RPMI8226 (cell line): ENCODE results near the gene PPIL4.
"Not testable (repeated sequence)": the region's sequence is repeated elsewhere in the genome, so short reads cannot be mapped to it uniquely, and the experiment has no call there.

Experiments
- DNase-seq: peaks from one replicate; pipeline ENCODE4 v3.0.0-alpha.2; 2015

PPIL4 gene

DNA sequence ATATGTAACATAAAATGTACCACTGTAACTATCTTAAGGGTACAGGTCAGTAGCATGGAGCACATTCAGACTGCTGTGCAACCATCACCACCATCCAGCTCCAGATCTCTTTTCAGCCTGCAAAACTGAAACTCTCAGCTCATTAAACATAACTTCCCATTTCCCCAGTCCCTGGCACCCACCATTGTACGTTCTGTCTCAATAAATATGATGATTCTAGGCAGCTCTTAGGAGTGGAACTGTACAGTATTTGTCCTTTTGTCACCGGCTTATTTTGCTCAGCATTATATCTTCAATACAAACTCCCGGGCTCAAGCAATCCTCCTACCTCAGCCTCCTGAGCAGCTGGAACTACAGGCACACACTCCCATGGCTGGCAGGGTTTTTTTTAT lies 62.5 kb downstream of the PPIL4 start:
- DNase-seq: peak; percentile 43

DNA sequence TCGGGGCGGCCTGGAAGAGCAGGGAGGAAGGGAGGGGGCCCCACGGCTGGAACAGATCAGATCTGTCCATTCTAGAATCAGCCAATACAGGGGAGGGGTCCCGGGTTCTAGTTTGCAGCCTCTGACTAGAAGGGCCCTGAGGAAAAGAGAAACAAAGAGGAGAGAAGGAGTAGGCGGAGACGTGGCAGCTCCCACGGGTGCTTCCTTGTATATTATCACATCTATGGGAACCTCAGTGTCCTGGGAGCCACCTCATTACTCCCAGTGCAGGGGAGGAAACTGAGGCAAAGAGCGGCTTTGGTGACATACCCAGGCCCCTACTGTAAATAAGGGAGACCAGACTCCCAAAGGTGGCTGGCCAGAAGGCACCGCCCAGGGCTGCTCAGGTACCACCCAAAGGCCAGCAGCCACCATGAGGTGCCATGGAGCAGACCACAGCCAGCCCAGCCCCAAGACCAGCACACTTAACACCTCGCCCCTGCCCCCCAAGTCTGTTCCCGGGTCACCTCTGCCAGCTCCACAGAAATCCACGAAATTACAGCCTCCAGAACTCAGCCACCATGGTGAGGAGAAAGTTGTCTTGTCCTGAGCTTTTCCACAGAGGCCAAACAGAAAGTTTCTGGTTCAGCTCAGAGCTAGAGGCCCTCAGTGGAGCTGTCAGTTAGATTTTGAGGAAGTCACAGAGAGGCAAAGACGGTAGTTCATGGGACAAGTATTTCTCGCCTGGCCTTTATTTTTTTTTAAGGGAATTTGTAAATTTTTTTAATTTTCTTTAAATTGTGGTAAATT lies 63.1 kb downstream of the PPIL4 start:
- peak; percentile 20 for DNase-seq

DNA sequence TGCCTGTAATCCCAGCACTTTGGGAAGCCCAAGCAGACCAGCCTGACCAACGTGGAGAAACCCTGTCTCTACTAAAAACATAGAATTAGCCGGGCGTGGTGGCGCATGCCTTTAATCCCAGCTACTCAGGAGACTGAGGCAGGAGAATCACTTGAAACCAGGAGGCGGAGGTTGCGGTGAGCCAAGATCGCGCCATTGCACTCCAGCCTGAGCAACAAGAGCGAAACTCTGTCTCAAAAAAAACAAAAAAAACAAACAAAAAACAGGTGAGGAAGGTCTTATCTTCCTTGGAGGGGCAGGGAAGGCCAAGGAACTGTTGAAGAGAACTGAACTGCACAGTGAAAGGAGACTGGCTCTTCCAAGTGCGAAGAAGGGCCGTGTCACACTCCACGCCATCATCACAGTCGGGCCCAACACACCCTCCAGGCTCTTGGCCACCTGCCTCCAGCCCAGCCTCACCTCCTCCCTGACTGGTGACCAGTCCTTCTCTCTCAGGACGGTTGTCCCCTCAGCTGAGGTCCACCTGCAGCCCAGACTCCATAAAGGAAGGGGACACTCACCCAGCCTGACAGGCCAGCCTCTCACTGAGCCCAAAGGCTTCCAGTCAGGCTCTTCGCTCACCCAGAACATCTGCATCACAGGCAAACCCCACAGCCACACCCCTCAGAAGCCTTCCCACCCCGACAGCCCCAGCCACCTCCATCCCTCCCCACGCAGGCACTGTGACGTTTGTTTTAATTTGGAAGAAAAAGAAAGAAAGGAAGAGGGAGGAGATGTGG lies 65.2 kb downstream of the PPIL4 start:
- no peak for DNase-seq

DNA sequence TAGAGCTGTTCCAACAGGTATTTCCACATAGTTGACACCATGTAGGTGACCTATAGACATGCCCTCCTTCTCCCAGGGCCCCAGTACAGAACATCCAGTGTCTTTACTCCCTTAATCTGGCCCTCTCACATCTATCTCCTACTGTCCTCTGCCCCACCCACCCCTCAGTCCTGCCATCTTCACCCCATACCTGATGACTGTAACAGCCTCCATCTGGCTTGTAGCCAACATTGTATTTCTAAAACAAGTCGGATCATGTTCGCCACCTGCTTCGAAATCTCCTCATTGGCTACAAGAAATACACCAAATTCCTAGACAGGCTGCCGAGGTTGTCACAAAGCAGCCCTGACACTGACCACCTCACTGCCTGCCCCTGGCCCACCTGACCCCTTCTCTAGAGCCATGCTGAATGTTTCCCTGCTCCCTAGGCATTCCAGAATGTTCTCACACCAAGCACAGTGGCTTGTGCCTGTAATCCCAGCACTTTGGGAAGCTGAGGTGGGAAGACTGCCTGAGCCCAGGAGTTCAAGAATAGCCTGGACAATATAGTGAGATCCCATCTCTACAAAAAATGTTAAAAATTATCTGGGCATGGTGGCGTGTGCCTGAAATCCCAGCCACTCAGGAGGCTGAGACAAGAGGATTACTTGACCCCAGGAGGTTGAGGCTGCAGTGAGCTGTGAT lies 67.1 kb downstream of the PPIL4 start:
- no peak for DNase-seq

DNA sequence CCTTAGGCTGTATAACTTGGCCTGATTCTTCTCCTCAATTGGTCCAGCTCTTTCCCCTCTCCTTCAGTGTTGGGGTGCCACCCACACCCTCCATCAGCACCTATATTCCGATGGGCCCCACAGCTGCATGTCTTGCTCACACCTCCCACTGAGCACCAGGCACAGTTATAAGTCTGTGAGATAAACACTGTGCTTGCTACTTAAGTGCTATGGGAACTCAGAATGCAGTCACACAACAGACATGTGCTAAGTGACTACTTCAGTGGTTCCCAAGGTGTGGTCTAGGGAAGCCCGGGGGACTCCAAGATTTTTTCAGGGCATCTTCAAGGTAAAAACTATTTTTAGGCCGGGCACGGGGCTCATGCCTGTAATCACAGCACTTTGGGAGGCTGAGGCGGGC lies 68.3 kb downstream of the PPIL4 start:
- no peak for DNase-seq

DNA sequence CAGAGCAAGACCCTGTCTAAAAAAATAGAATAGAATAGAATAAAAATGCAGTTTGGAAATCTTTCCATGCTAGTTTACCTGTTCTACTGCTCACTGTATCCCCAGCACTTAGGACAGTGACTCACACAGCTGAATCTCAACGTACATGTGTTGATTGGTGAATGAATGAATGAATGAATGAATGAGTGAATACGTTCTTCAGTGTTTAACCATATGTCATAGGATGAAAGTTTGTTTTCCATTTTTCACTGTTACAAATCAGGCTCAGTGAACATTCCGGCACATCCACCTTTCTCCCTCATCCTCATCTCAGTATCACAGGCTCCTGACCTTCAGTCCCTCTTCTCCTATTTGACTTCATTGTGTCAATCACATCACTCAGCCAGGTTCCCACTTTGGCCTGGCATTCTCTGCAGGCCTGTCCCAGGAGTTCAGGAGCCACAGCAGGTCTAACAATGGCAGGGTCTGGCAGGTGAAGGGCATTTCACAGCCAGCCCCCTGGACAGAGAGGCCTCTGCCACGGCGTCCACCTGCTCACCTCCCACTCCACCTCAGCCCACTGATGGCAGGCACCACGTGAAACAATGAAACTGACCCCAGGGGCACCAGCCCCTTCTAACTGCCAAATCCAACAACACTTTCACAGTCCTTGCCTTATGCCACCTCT lies 68.9 kb downstream of the PPIL4 start:
- no peak for DNase-seq

DNA sequence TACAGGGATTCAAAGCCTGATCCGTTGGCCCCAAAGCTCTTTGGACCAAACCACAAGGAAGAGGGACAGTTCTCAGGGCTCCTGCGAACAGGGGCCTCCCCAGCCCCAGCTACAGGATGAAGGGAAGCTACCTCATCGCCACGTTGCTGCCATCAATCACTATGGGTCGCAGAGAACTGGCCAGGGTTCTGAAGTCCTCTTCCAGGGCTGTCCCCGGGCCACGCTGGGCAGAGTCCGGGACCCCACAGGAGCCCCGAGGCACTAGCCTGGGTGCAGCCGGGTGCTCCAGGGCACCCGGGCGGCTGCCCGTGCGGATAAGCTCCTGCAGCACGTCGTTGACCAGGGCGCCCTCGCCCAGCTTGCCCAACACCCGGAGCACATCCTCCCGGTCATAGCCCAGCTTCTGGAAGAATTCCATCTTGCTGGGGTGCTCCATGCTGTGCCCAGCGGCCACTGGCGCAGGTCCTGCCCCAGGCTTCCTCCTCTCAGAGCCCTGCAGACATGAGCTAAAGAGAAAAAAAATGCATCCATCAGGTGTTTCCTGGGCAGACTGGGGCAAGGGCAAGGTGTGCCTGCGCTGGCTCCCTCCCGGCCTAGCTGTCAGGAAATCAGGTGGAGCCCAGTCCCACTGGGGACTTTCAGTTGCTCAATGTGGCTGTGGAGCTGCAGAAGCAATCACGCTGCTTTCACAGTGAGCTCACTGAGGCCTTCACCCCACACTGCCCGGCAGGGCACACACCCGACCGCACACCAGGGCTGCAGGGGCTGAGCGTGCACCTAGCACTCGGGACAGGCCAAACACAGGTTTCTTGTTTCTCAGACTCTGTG lies 71.5 kb downstream of the PPIL4 start:
- peak; percentile 42 for DNase-seq

DNA sequence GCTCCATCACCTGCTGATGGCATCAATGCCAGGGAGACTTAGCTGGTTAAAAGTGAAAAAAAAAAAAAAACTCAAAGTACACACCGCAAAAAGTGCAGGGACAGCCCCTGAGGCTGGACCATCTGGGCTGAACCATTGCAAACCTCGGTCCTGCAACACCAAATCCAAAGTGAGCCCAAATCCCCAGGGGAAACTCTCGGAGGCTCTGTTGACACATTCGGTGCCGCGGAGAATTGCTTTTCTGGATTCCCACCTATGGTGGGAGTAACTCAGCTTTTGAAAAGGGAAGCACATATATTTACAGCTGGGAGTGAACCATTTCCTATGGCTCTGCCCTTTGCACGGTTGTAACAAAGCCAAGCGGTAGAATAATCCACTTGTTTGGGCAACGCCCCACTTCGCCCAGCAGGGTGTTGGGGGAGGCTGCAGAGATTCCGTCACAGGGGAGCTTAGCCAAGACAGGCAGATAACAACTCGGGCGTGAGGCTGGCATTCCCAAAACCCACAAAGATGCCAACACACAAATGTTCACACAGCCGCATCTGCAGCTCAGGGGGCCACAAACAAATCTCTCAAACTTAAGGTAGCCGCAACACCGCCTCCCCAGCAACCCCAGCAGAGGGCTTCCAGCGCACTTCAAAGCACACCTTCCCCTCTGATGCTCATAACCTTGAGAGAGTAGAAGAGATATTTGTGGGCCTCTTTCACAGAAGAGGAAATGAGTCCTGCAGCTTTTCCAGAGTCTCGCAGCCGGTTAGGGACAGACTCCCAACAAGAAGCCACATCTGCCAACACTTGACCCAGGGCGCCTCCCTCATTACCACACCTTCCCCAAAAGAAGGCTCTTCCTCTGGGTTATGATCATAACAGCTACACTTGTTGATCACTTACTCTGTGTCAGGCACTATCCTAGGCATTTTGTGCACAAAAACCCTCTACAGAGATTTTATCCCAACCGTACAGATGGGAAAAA lies 72.5 kb downstream of the PPIL4 start:
- DNase-seq: no peak

DNA sequence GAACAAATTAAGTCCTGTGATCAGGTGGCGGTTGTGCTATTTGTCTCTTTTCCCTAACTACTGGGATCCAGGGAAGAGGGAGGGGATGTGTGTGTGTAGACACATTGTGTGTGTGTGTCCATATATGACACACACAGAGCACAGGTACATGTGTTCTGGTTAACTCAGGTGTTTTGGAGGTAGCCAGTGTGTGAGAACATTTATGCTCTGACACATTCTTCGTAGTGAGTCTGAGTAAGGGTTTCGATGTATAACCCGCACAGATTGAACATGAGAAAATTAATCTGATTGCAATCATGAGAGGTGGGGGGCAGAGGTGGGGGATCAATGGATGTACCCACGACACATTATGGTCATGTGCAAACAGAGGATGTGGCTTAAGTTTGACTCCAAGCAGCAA lies 73.6 kb downstream of the PPIL4 start:
- no peak for DNase-seq

DNA sequence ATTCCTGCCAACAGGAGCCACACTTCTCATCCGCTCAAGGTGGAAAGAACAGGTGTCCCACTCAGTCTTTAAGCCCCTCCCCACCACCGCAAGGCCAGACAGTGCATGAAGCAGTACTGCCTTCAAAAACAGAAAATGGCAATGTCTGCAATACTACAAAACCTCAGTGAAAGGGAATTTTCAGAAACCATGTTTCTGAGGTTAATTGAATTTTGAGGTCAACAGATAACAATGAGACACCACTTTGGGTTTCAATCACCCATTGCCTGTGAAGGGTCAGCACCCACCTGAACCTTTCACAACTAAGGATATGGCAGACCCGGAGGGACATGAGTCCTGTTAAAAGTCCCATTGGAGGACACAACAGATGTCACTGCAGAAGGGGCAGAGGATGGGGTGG lies 74.0 kb downstream of the PPIL4 start:
- peak; percentile 63 for DNase-seq

DNA sequence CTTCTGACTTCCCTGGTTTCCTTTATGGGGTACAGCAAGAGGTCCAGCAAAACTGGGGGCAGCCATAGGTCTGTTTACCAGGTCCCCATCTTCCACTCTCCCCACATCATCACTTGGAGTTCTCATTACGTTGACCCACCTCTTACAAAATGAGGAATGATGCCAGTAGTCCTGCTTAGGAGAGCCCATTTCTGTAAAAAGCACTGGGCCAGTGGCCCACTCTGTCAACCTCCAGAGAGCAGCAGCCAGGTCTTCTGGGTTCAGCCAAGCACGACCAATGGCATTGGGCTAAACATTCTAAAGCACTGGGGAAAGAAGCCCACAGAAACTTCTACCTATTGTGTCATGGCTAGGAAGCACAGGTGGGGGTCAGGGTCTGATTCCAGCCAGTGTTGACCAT lies 74.9 kb downstream of the PPIL4 start:
- DNase-seq: no peak

DNA sequence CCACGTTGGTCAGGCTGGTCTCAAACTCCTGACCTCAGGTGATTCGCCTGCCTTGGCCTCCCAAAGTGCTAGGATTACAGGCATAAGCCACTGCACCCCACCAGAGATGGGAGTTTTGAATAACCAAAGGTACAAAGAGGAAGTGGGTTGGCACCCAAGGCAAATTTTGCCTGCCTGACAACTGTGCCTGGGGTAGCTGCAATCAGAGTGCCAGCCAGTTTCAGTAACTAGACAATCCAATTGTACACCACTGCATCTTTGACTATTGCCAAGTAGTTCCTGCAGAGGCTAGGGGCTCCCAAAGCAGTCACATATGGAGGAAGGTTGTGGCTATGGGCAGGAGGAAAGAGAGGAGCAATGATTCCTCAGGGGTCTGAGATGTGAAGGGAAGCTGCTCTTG lies 77.7 kb downstream of the PPIL4 start:
- peak; percentile 54 for DNase-seq

DNA sequence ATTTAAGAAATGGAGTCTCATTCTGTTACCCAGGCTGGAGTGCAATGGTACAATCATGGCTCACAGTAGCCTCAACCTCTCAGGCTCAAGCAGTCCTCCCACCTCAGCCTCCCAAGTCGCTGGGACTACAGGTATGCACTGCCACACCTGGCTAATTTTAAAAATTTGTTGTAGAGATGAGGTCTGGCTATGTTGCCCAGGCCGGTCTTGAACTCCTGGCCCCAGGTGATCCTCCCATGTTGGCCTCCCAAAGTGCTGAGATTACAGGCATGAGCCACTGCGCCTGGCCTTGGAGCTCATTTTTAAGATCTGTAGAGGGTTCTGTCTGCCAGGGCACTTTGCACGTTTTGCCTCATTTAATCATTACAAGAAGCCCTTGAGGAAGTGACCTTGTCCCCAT lies 78.6 kb downstream of the PPIL4 start:
- no peak for DNase-seq

DNA sequence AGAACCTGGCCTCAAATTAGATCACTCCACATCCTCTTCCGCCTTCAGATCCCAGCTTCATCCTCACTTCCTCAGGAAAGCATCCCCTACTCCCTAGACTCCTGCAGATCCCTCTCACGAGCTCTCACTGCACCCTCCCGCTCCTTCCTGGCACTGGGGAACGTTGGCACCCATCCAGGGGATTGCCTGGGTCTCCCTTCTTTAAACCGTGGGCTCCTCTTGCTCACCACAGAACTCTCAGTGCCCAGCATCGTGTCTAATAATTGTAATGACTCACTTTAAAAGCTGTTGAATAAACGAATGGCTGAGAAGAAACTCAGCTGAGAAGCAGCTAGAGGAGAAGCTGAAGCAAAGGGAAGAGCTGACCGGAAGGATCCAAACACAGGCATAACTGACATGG lies 81.4 kb downstream of the PPIL4 start:
- no peak for DNase-seq

DNA sequence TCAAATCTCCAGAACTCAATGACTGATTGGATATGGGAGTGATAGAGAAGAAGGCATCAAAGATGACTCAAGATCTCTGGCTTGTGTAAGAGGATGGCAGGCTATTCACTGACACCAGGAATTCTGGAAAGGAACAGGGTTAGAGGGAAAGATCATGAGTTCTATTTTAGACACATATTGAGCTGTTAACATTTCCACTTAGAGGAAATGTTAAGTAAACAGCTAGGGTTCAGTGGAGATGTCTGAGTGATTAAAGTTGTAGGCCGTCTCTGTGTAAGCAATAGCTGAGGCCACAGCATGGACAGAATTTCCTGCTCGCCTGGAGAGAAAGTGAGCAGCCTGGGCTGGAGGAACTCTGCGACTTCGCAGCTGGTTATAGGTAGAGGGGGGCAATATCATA lies 82.1 kb downstream of the PPIL4 start:
- DNase-seq: no peak

DNA sequence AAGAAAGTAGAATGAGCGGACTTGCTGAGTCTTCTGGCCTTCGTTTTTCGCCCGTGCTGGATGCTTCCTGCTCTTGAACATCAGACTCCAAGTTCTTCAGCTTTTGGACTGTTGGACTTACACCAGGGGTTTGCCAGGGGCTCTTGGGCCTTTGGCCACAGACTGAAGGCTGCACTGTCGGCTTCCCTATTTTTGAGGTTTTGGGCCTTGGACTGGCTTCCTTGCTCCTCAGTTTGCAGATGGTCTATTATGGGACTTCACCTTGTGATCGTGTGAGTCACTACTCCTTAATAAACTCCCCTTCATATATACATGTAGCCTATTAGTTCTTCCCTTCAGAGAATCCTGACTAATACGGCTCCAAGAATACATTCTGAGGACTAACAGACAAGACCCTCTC lies 83.1 kb downstream of the PPIL4 start:
- not testable (repeated sequence) for DNase-seq

DNA sequence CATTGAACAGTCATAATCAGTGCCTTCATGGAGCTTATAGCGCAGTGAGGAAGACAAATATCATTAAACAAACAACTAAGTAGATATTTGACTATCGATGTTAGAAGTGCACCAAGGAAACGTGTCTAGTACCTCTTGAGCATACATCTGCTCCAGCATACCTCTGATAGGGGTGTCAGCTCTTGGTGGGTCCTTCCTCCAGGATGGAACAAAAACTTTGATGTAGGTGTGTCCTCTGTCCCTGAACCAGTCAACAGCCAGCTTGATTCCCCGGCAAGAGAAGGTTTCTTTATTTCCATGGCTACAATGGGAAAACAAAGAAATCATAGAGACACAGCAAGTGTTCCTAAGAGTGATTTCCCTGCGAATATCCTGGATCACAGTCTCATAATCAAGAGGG lies 84.2 kb downstream of the PPIL4 start:
- no peak for DNase-seq

DNA sequence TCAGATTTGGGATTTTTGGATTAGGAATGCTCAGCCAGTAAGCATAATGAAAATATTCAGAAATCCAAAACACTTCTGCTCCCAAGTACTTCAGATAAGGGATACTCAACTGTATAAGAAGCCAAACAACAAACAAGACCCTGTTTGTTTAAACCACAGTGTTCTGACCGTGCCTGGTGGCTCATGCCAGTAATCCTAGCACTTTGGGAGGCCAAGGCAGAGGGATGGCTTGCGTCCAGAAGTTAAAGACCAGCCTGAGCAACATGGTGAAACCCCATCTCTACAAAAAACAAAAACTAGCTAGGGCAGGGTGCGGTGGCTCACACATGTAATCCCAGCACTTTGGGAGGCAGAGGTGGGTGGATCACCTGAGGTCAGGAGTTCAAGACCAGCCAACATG lies 85.6 kb downstream of the PPIL4 start:
- not testable (repeated sequence) for DNase-seq

DNA sequence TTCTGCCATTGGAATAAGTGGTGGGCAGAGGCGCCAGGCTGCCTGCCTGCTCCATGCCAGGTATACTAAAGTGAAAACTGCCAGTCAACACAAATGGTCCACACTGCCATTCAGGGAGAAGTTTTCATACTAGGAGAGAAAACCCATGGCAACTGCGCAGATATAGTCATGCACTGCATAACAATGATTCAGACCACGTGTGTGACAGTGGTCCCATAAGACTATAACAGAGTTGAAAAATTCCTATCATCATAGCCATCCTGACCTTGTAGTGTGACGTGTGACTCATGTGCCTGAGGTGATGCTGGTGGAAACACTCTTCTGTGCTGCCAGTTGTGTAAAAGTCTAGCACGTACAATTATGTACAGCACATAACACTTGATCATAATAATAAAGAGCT lies 86.1 kb downstream of the PPIL4 start:
- DNase-seq: no peak

DNA sequence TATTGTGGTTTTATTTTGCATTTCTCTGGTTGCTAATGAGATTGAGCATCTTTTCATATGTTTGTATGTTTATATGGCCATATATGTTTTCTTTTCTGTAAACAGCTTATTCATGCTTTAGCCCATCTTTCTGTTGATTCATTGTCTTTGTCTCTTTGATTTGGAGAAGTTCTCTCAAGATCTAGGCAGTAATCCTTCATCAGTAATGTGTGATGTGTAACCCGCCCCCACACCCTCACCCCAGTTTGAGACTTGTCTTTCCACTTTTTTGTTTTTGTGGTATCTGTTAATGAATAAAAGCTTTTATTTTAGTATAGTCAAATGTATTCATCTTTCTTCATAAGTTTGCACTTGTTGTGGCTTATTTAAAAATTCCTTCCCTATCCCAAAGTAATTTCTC lies 87.0 kb downstream of the PPIL4 start:
- no peak for DNase-seq

DNA sequence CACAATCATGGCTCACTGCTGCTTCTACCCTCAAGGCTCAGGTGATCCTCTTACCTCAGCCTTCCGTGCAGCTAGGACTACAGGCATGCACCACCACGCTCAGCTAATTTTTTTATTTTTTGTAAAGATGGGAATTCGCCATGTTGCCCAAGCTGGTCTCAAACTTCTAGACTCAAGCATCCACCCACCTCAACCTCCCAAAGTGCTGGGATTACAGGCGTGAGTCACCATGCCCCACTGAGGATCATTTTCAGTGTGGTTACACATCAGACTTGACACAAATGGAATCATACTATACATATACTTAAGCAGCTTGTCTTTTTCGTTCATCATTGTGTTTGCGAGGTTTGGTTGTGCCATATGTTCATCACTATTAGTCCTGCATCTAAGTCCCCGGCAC lies 87.6 kb downstream of the PPIL4 start:
- DNase-seq: no peak
